EH (cell line): Measurements from ENCODE around the gene ZNF783.
"Not testable (repeated sequence)": the region's sequence is repeated elsewhere in the genome, so short reads cannot be mapped to it uniquely, and the experiment has no call there.

ENCODE experiments used
- DNase-seq: peaks from one replicate; pipeline ENCODE4 v3.0.0-alpha.2; 2015; ENCODE audit warnings: low read depth

Gene ZNF783

GRCh38 chr7:149261829-149262617 lies at the start of gene ZNF783:
ZNF783 (plus strand) TSS chr7:149262196; CDS start chr7:149262334, 138 bp downstream.
- DNase-seq = peak; percentile 88

DNA sequence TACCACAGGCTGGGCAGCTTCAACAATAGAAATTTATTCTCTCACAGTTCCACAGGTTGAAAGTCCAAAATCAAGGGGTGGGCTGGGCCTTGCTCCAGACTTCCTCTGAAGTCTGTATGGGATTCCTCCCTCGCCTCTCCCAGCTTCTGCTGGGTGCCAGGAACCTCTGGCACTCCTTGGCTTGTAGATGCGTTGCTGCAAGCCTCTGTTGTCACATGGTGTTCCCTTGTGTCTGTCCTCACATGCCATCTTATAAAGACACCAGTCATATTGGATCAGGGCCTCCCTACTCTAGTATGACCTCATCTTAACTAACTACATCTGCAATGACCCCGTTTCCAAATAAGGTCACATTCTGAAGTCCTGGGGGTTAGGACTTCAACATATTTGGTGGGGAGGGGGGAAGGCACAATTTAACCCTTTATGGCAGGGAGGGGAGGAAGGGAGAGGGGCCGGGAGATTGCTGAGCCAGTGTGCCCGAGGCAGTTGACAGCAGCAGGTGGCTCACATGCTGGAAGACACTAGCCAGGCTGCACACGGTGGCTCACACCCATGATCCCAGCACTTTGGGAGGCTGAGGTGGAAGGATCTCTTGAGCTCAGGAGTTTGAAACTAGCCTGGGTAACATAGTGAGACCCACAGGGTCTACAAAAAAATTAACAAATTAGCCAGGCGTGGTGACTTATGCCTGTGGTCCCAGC lies 47.8 kb upstream of the ZNF783 start:
- no peak for DNase-seq

DNA sequence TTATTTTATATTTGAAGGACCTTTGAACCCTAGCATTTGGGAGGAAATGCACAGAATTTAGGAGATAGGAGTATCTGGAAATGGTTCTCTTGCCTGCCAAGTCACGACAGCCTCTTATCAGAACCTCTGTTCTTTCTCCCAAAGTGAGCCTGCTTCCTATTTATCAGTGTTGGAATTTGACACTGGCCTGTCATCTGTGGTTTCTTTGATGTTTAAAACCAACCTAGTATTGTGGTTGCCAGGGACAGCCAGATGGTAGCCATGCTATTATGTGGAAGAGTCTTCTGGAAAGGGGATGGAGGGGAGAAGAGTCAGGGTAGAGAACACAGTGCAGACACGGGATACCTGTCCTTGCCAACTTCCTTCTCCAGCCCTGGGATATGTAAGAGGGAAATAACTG lies 45.6 kb upstream of the ZNF783 start:
- DNase-seq = no peak

GRCh38 chr7:149217570-149217969 lies 44.4 kb upstream of the ZNF783 start:
- DNase-seq = no peak

DNA sequence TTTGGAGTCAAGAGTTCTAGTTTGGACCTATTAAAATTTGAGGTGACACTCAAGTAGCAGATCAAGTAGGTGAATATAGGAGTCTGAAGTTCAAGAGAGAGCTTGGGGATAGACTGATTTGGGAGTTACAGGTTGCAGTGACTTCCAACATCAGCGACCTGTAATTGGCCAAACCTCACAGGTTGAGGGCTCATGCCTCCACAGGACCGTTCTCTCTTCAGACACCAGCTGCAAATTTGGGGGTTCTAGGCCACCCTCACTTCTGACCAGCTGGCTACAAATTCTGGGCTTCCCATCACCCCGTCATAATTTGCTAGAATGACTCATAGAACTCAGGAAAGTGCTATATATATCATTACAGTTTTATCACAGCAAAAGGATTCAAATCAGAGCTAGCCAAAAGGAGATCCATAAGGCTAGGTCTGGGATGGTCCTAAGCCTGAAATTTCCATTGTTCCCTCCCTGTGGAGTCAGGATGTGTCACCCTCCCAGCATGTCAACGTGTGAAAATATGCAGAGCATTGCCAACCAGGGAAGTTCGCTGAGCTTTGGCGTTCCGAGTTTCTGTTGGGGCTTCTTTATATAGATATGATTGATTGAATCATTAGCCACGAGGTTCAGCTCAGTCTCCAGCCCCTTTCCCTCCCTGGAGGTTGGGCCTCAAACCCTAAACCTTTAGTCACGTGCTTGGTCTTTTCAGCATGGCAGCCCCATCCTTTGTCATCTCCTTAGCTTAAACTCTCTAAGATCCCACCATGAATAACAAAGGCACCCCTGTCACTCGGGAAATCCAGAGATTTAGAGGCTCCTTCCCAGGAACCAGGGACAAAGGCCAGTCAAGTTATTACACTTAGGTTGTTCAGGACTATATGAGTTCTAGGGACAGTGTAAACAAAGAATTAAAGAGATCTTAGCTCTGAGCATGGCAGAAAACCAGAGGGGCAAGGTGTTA lies 43.3 kb upstream of the ZNF783 start:
- peak; percentile 34 for DNase-seq

DNA sequence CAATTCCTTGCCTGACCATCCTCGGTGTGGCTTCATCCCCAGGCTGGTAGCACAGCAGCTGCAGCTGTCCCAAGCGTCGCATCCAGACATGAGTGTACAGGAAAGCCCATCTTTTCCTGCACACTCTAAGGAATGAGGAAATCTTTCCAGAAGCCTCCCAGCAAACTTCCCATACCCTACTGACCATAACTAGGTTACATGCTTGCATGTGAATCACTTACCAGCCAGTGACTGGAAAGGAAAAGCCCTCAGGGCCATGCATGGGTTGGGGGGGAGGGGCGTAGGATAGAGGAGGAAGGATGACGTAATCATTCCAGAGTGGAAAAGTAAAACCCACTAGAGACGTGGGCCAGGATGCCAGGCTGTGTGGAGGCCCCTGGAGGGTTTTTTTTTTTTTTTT lies 41.5 kb upstream of the ZNF783 start:
- peak; percentile 96 for DNase-seq

GRCh38 chr7:149223176-149223575 lies 38.8 kb upstream of the ZNF783 start:
- no peak for DNase-seq

DNA sequence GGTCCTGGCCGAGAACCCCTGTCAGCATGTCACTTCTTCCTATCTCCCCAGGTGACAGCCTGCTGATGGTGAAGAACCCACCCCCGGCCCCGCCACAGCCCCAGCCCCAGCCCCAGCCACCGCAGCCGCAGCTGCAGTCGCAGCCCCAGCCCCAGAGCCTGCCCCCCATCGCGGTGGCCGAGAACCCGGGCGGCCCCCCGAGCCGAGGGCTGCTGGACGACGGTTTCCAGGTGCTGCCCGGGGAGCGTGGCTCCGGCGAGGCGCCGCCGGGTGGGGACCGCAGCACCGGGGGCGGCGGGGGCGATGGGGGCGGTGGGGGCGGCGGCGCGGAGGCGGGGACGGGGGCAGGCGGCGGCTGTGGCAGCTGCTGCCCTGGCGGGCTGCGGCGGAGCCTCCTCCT lies 38.2 kb upstream of the ZNF783 start:
- no peak for DNase-seq

DNA sequence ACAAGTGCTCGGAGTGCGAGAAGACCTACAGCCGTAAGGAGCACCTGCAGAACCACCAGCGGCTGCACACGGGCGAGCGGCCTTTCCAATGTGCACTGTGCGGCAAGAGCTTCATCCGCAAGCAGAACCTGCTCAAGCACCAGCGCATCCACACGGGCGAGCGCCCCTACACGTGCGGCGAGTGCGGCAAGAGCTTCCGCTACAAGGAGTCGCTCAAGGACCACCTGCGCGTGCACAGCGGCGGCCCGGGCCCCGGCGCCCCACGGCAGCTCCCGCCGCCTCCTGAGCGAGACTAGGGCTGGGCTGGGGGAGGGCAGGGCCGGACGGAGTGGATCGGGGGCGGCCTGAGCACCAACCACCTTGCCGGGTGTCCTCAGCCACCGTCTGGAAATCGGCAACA lies 37.6 kb upstream of the ZNF783 start:
- no peak for DNase-seq

GRCh38 chr7:149225106-149225505 lies 36.9 kb upstream of the ZNF783 start:
- no peak for DNase-seq

- DNase-seq = no peak
Observed at GRCh38 chr7:149225656-149226055, 36.3 kb upstream of the ZNF783 start.

GRCh38 chr7:149226366-149226765 lies 35.6 kb upstream of the ZNF783 start:
- not testable (repeated sequence) for DNase-seq

DNA sequence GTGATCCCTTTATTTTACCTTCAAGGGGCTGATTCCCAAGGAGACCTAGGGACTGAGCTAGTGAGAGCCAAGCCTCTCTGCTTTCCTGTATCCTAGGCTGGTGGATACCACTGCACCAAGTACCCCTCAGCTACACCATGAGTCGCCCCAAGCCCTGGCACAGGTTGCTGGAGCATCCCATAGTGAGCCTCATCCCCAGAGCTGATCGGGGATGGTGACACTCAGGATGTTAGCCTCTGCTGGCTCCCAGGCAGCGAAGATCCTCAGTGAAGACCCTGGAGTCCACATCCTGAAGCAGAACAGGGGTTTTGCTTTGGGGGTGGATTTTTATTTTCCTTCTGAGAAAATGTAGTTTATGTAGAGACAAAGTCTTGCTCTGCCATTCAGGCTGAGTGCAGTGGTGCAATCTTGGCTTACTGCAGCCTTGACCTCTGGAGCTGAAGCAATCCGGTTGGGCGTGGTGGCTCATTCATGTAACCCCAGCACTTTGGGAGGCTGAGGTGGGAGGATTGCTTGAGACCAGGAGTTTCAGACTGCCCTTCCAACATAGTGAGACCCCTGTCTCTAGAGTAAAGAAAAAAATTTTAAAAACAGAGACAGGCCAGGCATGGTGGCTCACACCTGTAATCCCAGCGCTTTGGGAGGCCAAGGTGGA lies 35.0 kb upstream of the ZNF783 start:
- DNase-seq = no peak

- no peak for DNase-seq
Observed at GRCh38 chr7:149228831-149229471, 33.0 kb upstream of the ZNF783 start.

DNA sequence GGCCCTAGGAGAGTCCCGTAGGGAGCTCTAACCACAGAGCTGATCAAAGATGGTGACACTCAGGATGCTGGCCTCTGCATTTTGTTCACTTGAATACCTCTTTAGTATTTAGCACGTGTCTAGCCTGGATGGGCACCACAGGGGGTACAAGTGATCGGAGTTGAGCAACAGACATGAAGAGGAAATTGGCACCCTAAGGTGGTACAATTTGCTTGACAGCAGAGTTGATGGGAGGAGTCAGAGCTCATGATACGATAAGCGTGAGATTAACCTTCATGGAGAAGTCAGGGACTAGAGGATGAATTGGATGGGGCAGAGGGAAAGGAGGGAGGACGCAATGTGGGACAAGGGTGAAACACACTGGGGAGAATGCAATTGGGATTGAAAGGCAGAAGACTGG lies 32.5 kb upstream of the ZNF783 start:
- DNase-seq = no peak

DNA sequence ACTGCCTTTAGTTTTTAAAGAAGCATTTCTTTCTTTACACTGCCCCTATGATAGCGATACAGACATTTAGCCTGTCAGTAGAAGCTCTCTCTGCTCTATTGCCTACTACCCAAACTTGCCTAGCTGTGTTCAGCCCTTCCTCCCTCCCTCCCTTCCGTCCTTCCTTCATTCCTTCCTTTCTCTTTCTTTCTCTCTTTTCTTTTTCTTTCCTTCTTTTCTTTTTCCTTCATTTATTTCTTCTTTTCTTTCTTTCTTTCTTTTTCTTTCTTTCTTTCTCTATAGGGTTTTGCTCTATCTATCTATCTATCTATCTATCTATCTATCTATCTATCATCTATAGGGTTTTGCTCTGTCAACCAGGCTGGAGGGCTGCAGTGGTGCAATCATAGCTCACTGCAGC lies 29.6 kb upstream of the ZNF783 start:
- DNase-seq = no peak

- DNase-seq = peak; percentile 95
Observed at GRCh38 chr7:149233655-149234204, 28.3 kb upstream of the ZNF783 start.

- no peak for DNase-seq
Observed at GRCh38 chr7:149237502-149237901, 24.5 kb upstream of the ZNF783 start.

DNA sequence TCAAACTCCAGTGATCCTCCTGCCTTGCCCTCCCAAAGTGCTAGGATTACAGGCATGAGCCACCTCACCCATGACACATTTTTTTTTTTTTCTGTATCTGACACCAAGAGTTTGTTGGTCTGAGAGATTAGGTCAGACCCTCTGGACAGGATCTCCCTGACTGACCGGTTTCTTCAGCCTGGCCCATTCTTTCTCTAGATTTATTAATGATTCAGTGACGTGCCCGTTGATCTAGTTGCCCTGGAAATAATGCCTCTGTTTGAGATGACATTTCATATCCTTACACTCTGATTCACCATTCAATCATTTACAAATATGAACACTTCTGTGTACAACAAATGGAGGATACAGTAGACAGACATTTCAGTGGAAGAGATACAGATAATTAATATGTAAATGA lies 23.9 kb upstream of the ZNF783 start:
- DNase-seq = no peak

- peak; percentile 89 for DNase-seq
Observed at GRCh38 chr7:149239345-149240143, 22.5 kb upstream of the ZNF783 start, which contains the start of gene ZNF212. ZNF212 (plus strand) TSS chr7:149239651; CDS start chr7:149239779, 128 bp downstream.
